GM12878 (cell line): ENCODE results near the gene ARMC2. TPM values are rescaled to one million over a fixed set of nuclear protein-coding genes. Genes with fewer than 3 reads are reported as not detected.

ENCODE experiments used
- BMI1 ChIP-seq: fragments of 450-650 bp; IDR thresholded peaks from 2 replicates; pipeline ENCODE4 v1.6.1; 2016; ENCODE audit warnings: mild to moderate bottlenecking, moderate library complexity, borderline replicate concordance
- CREM ChIP-seq: IDR thresholded peaks from 2 replicates; pipeline ENCODE4 v1.6.1; 2014; ENCODE audit warnings: antibody characterized with exemption, low read depth
- E4F1 ChIP-seq: fragments of 450-650 bp; IDR thresholded peaks from 2 replicates; pipeline ENCODE4 v1.6.1; 2018; ENCODE audit warnings: borderline replicate concordance, mild to moderate bottlenecking; ENCODE audit not compliant: partially characterized antibody
- NR2C2 ChIP-seq: IDR thresholded peaks from 2 replicates; pipeline ENCODE4 v1.6.1; 2011; ENCODE audit warnings: borderline replicate concordance, low read depth; ENCODE audit not compliant: control insufficient read depth, insufficient read length
- NR2F1 ChIP-seq: fragments of 450-650 bp; conservative IDR thresholded peaks from 2 replicates; pipeline ENCODE4 v1.6.1; 2017; ENCODE audit warnings: mild to moderate bottlenecking
- RAD21 ChIP-seq: IDR thresholded peaks from 2 replicates; pipeline ENCODE4 v1.6.1; 2011; ENCODE audit warnings: mild to moderate bottlenecking, low read depth, low read length, moderate library complexity; ENCODE audit not compliant: insufficient read depth
- RB1 ChIP-seq: fragments of 450-650 bp; formaldehyde crosslinking; IDR thresholded peaks from 2 replicates; pipeline ENCODE4 v1.6.1; 2017; ENCODE audit warnings: mild to moderate bottlenecking, borderline replicate concordance
- SMAD5 ChIP-seq: IDR thresholded peaks from 2 replicates; pipeline ENCODE4 v1.6.1; 2016; ENCODE audit warnings: antibody characterized with exemption, low read depth
- ZBTB11 ChIP-seq: fragments of 450-650 bp; formaldehyde crosslinking; IDR thresholded peaks from 2 replicates; pipeline ENCODE4 v1.5.0; 2022; ENCODE audit warnings: mild to moderate bottlenecking, missing genetic modification characterization
- polyA plus RNA-seq, 11 experiments: library from polyadenylated mRNA; depleted of rRNA in 4 of 11; unstranded in 6 of 11; stranded (reverse) in 5 of 11; fragments of >200 nt; fragmentation: Nextera tagmentation in 4 of 11; fragmentation: Illumina TruSeq in 1 of 11; extraction: Ambion mirVana in 4 of 11; extraction: Trizol in 1 of 11; gene quantifications; 1 replicate in 1 of 11; 2 replicates in 10 of 11; pipeline versions ENCODE4 v1.2.1 to v1.2.3, GENCODE V29; 2011 to 2016; ENCODE audit warnings: inconsistent platforms in 2 of 11, missing spikeins in 2 of 11, low read depth in 1 of 11
- total RNA-seq, 4 experiments: library from RNA; depleted of rRNA in 3 of 4; stranded (reverse); fragments of >200 nt in 3 of 4; fragmentation: Illumina TruSeq in 1 of 4; extraction: Trizol in 1 of 4; gene quantifications; 2 replicates each; pipeline versions ENCODE4 v1.2.1 to v1.2.3, GENCODE V29; 2013 to 2021
- TF ChIP-seq, protein P1 (sequence below): fragments of 450-650 bp; IDR thresholded peaks from 2 replicates; pipeline ENCODE4 v1.6.1; 2017; ENCODE audit warnings: mild to moderate bottlenecking, moderate library complexity
- TF ChIP-seq, protein P2 (sequence below): fragments of 450-650 bp; IDR thresholded peaks from 2 replicates; pipeline ENCODE4 v1.6.1; 2016; ENCODE audit warnings: mild to moderate bottlenecking, moderate library complexity, borderline replicate concordance
- TF ChIP-seq, protein P3 (sequence below): IDR thresholded peaks from 2 replicates; pipeline ENCODE4 v1.6.1; 2011; ENCODE audit warnings: mild to moderate bottlenecking, low read depth, low read length, moderate library complexity; ENCODE audit not compliant: insufficient replicate concordance

ARMC2 gene
- total and polyA plus RNA-seq, 10 of the 15 experiments (the other 5 are each of a cell fraction or from before 2014, with no cell fraction given) = 0.06 to 0.33 (median 0.21) TPM; not detected in 5

- TF ChIP-seq, protein P1, sequence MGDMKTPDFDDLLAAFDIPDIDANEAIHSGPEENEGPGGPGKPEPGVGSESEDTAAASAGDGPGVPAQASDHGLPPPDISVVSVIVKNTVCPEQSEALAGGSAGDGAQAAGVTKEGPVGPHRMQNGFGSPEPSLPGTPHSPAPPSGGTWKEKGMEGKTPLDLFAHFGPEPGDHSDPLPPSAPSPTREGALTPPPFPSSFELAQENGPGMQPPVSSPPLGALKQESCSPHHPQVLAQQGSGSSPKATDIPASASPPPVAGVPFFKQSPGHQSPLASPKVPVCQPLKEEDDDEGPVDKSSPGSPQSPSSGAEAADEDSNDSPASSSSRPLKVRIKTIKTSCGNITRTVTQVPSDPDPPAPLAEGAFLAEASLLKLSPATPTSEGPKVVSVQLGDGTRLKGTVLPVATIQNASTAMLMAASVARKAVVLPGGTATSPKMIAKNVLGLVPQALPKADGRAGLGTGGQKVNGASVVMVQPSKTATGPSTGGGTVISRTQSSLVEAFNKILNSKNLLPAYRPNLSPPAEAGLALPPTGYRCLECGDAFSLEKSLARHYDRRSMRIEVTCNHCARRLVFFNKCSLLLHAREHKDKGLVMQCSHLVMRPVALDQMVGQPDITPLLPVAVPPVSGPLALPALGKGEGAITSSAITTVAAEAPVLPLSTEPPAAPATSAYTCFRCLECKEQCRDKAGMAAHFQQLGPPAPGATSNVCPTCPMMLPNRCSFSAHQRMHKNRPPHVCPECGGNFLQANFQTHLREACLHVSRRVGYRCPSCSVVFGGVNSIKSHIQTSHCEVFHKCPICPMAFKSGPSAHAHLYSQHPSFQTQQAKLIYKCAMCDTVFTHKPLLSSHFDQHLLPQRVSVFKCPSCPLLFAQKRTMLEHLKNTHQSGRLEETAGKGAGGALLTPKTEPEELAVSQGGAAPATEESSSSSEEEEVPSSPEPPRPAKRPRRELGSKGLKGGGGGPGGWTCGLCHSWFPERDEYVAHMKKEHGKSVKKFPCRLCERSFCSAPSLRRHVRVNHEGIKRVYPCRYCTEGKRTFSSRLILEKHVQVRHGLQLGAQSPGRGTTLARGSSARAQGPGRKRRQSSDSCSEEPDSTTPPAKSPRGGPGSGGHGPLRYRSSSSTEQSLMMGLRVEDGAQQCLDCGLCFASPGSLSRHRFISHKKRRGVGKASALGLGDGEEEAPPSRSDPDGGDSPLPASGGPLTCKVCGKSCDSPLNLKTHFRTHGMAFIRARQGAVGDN = no peak
- TF ChIP-seq ZBTB11 (CRISPR knock-in tag) = no peak
- TF ChIP-seq CREM = no peak
- no peak for TF ChIP-seq SMAD5
- TF ChIP-seq RB1 = no peak
- peak; percentile 72 for TF ChIP-seq NR2F1
- TF ChIP-seq BMI1 = no peak
- TF ChIP-seq, protein P2, sequence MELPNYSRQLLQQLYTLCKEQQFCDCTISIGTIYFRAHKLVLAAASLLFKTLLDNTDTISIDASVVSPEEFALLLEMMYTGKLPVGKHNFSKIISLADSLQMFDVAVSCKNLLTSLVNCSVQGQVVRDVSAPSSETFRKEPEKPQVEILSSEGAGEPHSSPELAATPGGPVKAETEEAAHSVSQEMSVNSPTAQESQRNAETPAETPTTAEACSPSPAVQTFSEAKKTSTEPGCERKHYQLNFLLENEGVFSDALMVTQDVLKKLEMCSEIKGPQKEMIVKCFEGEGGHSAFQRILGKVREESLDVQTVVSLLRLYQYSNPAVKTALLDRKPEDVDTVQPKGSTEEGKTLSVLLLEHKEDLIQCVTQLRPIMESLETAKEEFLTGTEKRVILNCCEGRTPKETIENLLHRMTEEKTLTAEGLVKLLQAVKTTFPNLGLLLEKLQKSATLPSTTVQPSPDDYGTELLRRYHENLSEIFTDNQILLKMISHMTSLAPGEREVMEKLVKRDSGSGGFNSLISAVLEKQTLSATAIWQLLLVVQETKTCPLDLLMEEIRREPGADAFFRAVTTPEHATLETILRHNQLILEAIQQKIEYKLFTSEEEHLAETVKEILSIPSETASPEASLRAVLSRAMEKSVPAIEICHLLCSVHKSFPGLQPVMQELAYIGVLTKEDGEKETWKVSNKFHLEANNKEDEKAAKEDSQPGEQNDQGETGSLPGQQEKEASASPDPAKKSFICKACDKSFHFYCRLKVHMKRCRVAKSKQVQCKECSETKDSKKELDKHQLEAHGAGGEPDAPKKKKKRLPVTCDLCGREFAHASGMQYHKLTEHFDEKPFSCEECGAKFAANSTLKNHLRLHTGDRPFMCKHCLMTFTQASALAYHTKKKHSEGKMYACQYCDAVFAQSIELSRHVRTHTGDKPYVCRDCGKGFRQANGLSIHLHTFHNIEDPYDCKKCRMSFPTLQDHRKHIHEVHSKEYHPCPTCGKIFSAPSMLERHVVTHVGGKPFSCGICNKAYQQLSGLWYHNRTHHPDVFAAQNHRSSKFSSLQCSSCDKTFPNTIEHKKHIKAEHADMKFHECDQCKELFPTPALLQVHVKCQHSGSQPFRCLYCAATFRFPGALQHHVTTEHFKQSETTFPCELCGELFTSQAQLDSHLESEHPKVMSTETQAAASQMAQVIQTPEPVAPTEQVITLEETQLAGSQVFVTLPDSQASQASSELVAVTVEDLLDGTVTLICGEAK = no peak
- TF ChIP-seq, protein P3, sequence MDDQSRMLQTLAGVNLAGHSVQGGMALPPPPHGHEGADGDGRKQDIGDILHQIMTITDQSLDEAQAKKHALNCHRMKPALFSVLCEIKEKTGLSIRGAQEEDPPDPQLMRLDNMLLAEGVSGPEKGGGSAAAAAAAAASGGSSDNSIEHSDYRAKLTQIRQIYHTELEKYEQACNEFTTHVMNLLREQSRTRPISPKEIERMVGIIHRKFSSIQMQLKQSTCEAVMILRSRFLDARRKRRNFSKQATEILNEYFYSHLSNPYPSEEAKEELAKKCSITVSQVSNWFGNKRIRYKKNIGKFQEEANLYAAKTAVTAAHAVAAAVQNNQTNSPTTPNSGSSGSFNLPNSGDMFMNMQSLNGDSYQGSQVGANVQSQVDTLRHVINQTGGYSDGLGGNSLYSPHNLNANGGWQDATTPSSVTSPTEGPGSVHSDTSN = peak; percentile 10
- TF ChIP-seq E4F1 = no peak
- TF ChIP-seq RAD21 = no peak
- no peak for TF ChIP-seq NR2C2
Measured at GRCh38 chr6:108805611-108806167, 42.5 kb upstream of the ARMC2 start (continued).
